SH-SY5Y (cell line): ENCODE results near the gene MCL1.

Experiments
- GATA2 ChIP-seq: IDR thresholded peaks from 2 replicates; pipeline ENCODE4 v1.6.1; 2011; ENCODE audit warnings: mild to moderate bottlenecking, low read depth, low read length
- GATA3 ChIP-seq: IDR thresholded peaks from 2 replicates; pipeline ENCODE4 v1.6.1; 2011; ENCODE audit warnings: low read depth, mild to moderate bottlenecking, low read length, moderate library complexity

DNA sequence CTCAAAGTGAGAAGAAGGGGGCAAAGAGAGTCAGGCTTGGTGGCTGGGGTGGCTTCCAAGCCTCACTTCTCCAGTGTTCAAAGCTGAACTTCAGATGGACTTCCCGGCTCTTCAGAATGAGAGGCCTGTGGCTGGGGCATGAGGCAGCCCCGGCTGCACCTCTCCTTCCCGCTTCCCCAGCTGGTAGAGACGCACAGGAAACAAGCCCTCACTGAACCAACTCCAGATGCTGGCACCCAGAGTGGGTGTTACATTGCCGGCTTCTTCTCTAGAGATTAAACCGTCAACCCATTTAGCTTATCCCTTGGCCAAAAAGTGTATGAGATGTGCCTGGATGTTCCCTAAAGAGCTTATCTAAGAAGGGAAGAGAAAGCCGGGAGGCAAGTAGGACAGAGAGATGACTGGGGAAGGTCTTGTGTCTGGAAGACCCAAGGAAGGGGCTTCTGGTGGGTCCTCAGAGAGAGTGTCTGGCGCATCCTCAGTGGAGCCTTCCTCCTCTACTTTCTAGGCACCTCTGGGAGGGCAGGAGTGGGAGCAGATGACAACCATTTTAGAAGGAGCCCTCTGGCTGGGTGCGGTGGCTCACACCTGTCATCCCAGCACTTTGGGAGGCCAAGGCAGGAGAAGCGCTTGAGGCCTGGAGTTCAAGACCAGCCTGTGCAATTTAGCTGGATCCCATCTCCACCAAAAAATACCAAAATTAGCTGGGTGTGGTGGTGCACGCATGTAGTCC is 28.2 kb downstream of the MCL1 start:
- TF ChIP-seq GATA3 (no peak), GATA2 (no peak)
